SK-N-SH (cell line): Measurements from ENCODE around the gene CDC45. TPM values are rescaled to one million over a fixed set of nuclear protein-coding genes. Genes with fewer than 3 reads are reported as not detected.

Experiments
- CTCF ChIA-PET: fragments of 300-600, 350-600 bp; formaldehyde crosslinking; extraction: SDS; loops from one replicate; lab custom pipeline; 2021; lab: Yijun Ruan, JAX
- POLR2A ChIA-PET: fragments of 350-600 bp; sonication (Branson Sonifier 250); formaldehyde crosslinking; extraction: SDS; loops from one replicate; lab custom pipeline; 2020; ENCODE audit warnings: antibody characterized with exemption, inconsistent platforms; lab: Yijun Ruan, JAX
- DNase-seq: peaks from one replicate; pipeline ENCODE4 v3.0.0; 2012
- H2AFZ ChIP-seq: fragments of 200-600 bp; sonication (generic); 2 replicates; pipeline ENCODE4 v1.8.1; 2016; ENCODE audit warnings: antibody characterized with exemption, mild to moderate bottlenecking, low read depth
- H3F3A ChIP-seq: fragments of 200-600 bp; sonication (generic); replicated peaks from 2 replicates; pipeline ENCODE3; 2016; ENCODE audit warnings: antibody characterized with exemption, mild to moderate bottlenecking; ENCODE audit not compliant: insufficient read depth
- H3K27ac ChIP-seq, 2 experiments: fragments of 200-500 bp in 1 of 2; fragments of 200-600 bp in 1 of 2; sonication (Bioruptor generic) in 1 of 2; sonication (generic), shearing (Covaris generic) in 1 of 2; 2 replicates each; pipeline versions ENCODE4 v1.5.1 to v1.6.1; 2014 to 2016; ENCODE audit warnings: low read depth in 2 of 2, inconsistent platforms in 1 of 2, low read length in 1 of 2, mild to moderate bottlenecking in 1 of 2, mixed read lengths in 1 of 2
- H3K27me3 ChIP-seq: fragments of 200-600 bp; sonication (generic), shearing (Covaris generic); 2 replicates; pipeline ENCODE4 v1.6.1; 2016; ENCODE audit warnings: mixed run types; ENCODE audit not compliant: insufficient read depth
- H3K36me3 ChIP-seq, 2 experiments: fragments of 200-500 bp in 1 of 2; fragments of 200-600 bp in 1 of 2; sonication (Bioruptor generic) in 1 of 2; sonication (generic) in 1 of 2; replicated peaks in 1 of 2; 2 replicates each; pipeline versions ENCODE3 to v1.5.1; 2014 to 2016; ENCODE audit warnings: low read length in 1 of 2, mild to moderate bottlenecking in 1 of 2; ENCODE audit not compliant: insufficient read depth in 2 of 2, control insufficient read depth in 1 of 2
- H3K4me1 ChIP-seq, 2 experiments: fragments of 200-500 bp in 1 of 2; fragments of 200-600 bp in 1 of 2; sonication (Bioruptor generic) in 1 of 2; sonication (generic), shearing (Covaris generic) in 1 of 2; 2 replicates each; pipeline versions ENCODE4 v1.5.1 to v1.6.1; 2014 to 2016; ENCODE audit warnings: low read depth in 1 of 2, low read length in 1 of 2, mixed run types in 1 of 2; ENCODE audit not compliant: insufficient read depth in 2 of 2, control insufficient read depth in 1 of 2
- H3K4me2 ChIP-seq: fragments of 200-600 bp; sonication (generic), shearing (Covaris generic); 2 replicates; pipeline ENCODE4 v1.6.1; 2017; ENCODE audit warnings: mixed run types
- H3K4me3 ChIP-seq, 2 experiments: fragments of 200-500 bp in 1 of 2; fragments of 200-600 bp in 1 of 2; sonication (Bioruptor generic) in 1 of 2; sonication (generic), shearing (Covaris generic) in 1 of 2; 2 replicates each; pipeline versions ENCODE4 v1.5.1 to v1.8.1; 2014 to 2016; ENCODE audit warnings: low read depth in 2 of 2, inconsistent platforms in 1 of 2, low read length in 1 of 2, mild to moderate bottlenecking in 1 of 2, mixed read lengths in 1 of 2, moderate library complexity in 1 of 2
- H3K79me2 ChIP-seq: fragments of 200-600 bp; sonication (generic); 2 replicates; pipeline ENCODE4 v1.8.1; 2017; ENCODE audit warnings: mild to moderate bottlenecking; ENCODE audit not compliant: insufficient read depth
- H3K9ac ChIP-seq: fragments of 200-600 bp; sonication (generic); 2 replicates; pipeline ENCODE4 v1.6.1; 2017; ENCODE audit warnings: mixed run types
- H3K9me2 ChIP-seq: fragments of 200-600 bp; sonication (generic); 2 replicates; pipeline ENCODE4 v1.6.1; 2017; ENCODE audit warnings: mixed run types
- H3K9me3 ChIP-seq: fragments of 200-600 bp; sonication (generic); 2 replicates; pipeline ENCODE4 v1.6.1; 2017; ENCODE audit warnings: mixed run types, mild to moderate bottlenecking, moderate library complexity
- H4K20me1 ChIP-seq: fragments of 200-600 bp; sonication (generic); 2 replicates; pipeline ENCODE4 v1.6.1; 2017; ENCODE audit warnings: mild to moderate bottlenecking, mixed run types; ENCODE audit not compliant: insufficient read depth
- EP300 ChIP-seq, 2 experiments: IDR thresholded peaks; 2 replicates each; pipeline versions ENCODE4 v1.4.0 to v1.6.1; 2012; ENCODE audit warnings: borderline replicate concordance in 1 of 2, low read depth in 1 of 2, low read length in 1 of 2
- FOSL2 ChIP-seq: IDR thresholded peaks from 2 replicates; pipeline ENCODE4 v1.4.0; 2012; ENCODE audit warnings: low read depth, mild to moderate bottlenecking, moderate library complexity, borderline replicate concordance
- FOXJ3 ChIP-seq: sonication (generic); formaldehyde crosslinking; IDR thresholded peaks from 2 replicates; pipeline ENCODE4 v1.5.1; 2020; ENCODE audit warnings: mild to moderate bottlenecking, missing genetic modification reagents
- FOXM1 ChIP-seq: IDR thresholded peaks from 2 replicates; pipeline ENCODE4 v1.4.0; 2012; ENCODE audit warnings: low read depth, mild to moderate bottlenecking
- GABPA ChIP-seq: IDR thresholded peaks from 2 replicates; pipeline ENCODE4 v1.4.0; 2012; ENCODE audit warnings: low read depth, mild to moderate bottlenecking
- JUND ChIP-seq: IDR thresholded peaks from 2 replicates; pipeline ENCODE4 v1.4.0; 2012
- MXI1 ChIP-seq: IDR thresholded peaks from 2 replicates; pipeline ENCODE4 v1.6.1; 2012; ENCODE audit warnings: mild to moderate bottlenecking, low read depth, low read length, improper control_type of control experiment
- RAD21 ChIP-seq: IDR thresholded peaks from 2 replicates; pipeline ENCODE4 v1.6.1; 2012; ENCODE audit warnings: mild to moderate bottlenecking, low read length
- RCOR1 ChIP-seq: fragments of 150-350 bp; IDR thresholded peaks from 2 replicates; pipeline ENCODE4 v1.6.1; 2017; ENCODE audit warnings: antibody characterized with exemption, low read length
- TEAD4 ChIP-seq: IDR thresholded peaks from 2 replicates; pipeline ENCODE4 v1.4.0; 2012; ENCODE audit warnings: mild to moderate bottlenecking, borderline replicate concordance; ENCODE audit not compliant: insufficient read depth
- polyA plus RNA-seq, 3 experiments: library from polyadenylated mRNA; depleted of rRNA; stranded (reverse); fragments of >200 nt; gene quantifications; 2 replicates each; pipeline ENCODE4 v1.2.3, GENCODE V29; 2012
- TF ChIP-seq, protein P1 (sequence below): IDR thresholded peaks from 2 replicates; pipeline ENCODE4 v1.4.0; 2012; ENCODE audit warnings: low read depth
- TF ChIP-seq, protein P2 (sequence below): IDR thresholded peaks from 2 replicates; pipeline ENCODE4 v1.6.1; 2012; ENCODE audit warnings: mild to moderate bottlenecking, low read depth, low read length, moderate library complexity
- TF ChIP-seq, protein P3 (sequence below): IDR thresholded peaks from 2 replicates; pipeline ENCODE4; 2012
- TF ChIP-seq, protein P4 (sequence below): IDR thresholded peaks from 2 replicates; pipeline ENCODE4 v1.4.0; 2012; ENCODE audit warnings: low read depth, borderline replicate concordance

Gene CDC45
- polyA plus RNA-seq, 1 of the 3 experiments (the other 2 are of a cell fraction): 23.6 TPM

GRCh38 chr22:19533857-19534256 is 54.1 kb downstream of the CDC45 start:
- DNase-seq: no peak
- Histone ChIP-seq H3K9me3 (no peaks in the 10 kb centered on the region), H3F3A (no peaks in the 10 kb centered on the region), H3K9ac (no peak overlapping the region), H3K4me1 (no peaks in the 10 kb centered on the region), H3K9me2 (no peaks in the 10 kb centered on the region), H4K20me1 (no peaks in the 10 kb centered on the region), H3K79me2 (no peaks in the 10 kb centered on the region), H3K4me2 (no peak overlapping the region), H2AFZ (no peak overlapping the region), H3K27ac (no peak overlapping the region), H3K27me3 (no peaks in the 10 kb centered on the region; the same call in 1 of the 2 replicates), H3K36me3 (no peaks in the 10 kb centered on the region), H3K4me3 (no peak overlapping the region)
- CTCF ChIA-PET: no interaction called here
- TF ChIP-seq TEAD4 (no peak), FOXM1 (no peak), EP300 (IDR thresholded peaks at IDR 0.05; ENCODE audit: borderline replicate concordance in 1 of 2, low read depth in 1 of 2, low read length in 1 of 2) (no peak), FOSL2 (no peak), MXI1 (no peak), GABPA (no peak), RAD21 (no peak), FOXJ3 (CRISPR knock-in tag) (no peak), JUND (no peak), RCOR1 (no peak)
- TF ChIP-seq, protein P1, sequence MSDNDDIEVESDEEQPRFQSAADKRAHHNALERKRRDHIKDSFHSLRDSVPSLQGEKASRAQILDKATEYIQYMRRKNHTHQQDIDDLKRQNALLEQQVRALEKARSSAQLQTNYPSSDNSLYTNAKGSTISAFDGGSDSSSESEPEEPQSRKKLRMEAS: no peak
- TF ChIP-seq, protein P2, sequence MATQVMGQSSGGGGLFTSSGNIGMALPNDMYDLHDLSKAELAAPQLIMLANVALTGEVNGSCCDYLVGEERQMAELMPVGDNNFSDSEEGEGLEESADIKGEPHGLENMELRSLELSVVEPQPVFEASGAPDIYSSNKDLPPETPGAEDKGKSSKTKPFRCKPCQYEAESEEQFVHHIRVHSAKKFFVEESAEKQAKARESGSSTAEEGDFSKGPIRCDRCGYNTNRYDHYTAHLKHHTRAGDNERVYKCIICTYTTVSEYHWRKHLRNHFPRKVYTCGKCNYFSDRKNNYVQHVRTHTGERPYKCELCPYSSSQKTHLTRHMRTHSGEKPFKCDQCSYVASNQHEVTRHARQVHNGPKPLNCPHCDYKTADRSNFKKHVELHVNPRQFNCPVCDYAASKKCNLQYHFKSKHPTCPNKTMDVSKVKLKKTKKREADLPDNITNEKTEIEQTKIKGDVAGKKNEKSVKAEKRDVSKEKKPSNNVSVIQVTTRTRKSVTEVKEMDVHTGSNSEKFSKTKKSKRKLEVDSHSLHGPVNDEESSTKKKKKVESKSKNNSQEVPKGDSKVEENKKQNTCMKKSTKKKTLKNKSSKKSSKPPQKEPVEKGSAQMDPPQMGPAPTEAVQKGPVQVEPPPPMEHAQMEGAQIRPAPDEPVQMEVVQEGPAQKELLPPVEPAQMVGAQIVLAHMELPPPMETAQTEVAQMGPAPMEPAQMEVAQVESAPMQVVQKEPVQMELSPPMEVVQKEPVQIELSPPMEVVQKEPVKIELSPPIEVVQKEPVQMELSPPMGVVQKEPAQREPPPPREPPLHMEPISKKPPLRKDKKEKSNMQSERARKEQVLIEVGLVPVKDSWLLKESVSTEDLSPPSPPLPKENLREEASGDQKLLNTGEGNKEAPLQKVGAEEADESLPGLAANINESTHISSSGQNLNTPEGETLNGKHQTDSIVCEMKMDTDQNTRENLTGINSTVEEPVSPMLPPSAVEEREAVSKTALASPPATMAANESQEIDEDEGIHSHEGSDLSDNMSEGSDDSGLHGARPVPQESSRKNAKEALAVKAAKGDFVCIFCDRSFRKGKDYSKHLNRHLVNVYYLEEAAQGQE: no peak
- TF ChIP-seq, protein P3, sequence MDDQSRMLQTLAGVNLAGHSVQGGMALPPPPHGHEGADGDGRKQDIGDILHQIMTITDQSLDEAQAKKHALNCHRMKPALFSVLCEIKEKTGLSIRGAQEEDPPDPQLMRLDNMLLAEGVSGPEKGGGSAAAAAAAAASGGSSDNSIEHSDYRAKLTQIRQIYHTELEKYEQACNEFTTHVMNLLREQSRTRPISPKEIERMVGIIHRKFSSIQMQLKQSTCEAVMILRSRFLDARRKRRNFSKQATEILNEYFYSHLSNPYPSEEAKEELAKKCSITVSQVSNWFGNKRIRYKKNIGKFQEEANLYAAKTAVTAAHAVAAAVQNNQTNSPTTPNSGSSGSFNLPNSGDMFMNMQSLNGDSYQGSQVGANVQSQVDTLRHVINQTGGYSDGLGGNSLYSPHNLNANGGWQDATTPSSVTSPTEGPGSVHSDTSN: no peak
- TF ChIP-seq, protein P4, sequence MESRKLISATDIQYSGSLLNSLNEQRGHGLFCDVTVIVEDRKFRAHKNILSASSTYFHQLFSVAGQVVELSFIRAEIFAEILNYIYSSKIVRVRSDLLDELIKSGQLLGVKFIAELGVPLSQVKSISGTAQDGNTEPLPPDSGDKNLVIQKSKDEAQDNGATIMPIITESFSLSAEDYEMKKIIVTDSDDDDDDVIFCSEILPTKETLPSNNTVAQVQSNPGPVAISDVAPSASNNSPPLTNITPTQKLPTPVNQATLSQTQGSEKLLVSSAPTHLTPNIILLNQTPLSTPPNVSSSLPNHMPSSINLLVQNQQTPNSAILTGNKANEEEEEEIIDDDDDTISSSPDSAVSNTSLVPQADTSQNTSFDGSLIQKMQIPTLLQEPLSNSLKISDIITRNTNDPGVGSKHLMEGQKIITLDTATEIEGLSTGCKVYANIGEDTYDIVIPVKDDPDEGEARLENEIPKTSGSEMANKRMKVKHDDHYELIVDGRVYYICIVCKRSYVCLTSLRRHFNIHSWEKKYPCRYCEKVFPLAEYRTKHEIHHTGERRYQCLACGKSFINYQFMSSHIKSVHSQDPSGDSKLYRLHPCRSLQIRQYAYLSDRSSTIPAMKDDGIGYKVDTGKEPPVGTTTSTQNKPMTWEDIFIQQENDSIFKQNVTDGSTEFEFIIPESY: no peak
- POLR2A ChIA-PET: no interaction called here
